Endothelial cell of umbilical vein (primary cell): Measurements from ENCODE around the gene TFPI2. TPM values are rescaled to one million over a fixed set of nuclear protein-coding genes. Genes with fewer than 3 reads are reported as not detected.
A peak's percentile ranks its signal among the peaks of the same experiment; 100 is the strongest.

Experiments used
- BruUV-seq: library from RNA; stranded (reverse); fragments of 400-500 nt; replicated peaks from 2 replicates; lab custom pipeline; 2021; lab: Mats Ljungman, UMichigan
- CTCF ChIA-PET: fragments of 300-600, 350-600 bp; sonication (Branson Sonifier 250); formaldehyde crosslinking; loops from one replicate; lab custom pipeline; 2021; ENCODE audit warnings: antibody characterized with exemption, inconsistent platforms; lab: Charles Lee
- POLR2A ChIA-PET: fragments of 300-600, 350-600 bp; sonication (Branson Sonifier 250); formaldehyde crosslinking; loops from one replicate; lab custom pipeline; 2021; ENCODE audit warnings: antibody characterized with exemption, inconsistent platforms; lab: Charles Lee
- DNase-seq: peaks from one replicate; pipeline ENCODE4 v3.0.0-alpha.2; 2011; ENCODE audit warnings: low read depth, low spot score
- FAIRE-seq: peaks from 2 replicates; lab custom pipeline; 2011; peaks lifted over from hg19 to GRCh38; lab: Jason Lieb, UNC
- H2AFZ ChIP-seq: 2 replicates; pipeline ENCODE4 v1.6.0; 2012; ENCODE audit warnings: low read depth, low read length, control low read depth, inconsistent platforms
- H3K27ac ChIP-seq: 2 replicates; pipeline ENCODE4 v1.5.1; 2011; ENCODE audit warnings: low read depth, mild to moderate bottlenecking, control low read depth, low read length, moderate library complexity; ENCODE audit not compliant: insufficient read depth
- H3K27me3 ChIP-seq, 2 experiments: 2 replicates each; pipeline versions ENCODE4 v1.6.0 to v1.6.1; 2011; ENCODE audit warnings: low read length in 2 of 2, mixed read lengths in 1 of 2; ENCODE audit not compliant: control insufficient read depth in 2 of 2, insufficient read depth in 2 of 2
- H3K36me3 ChIP-seq, 2 experiments: 2 replicates in 1 of 2; 3 replicates in 1 of 2; pipeline ENCODE4 v1.5.1; 2011; ENCODE audit warnings: low read length in 2 of 2, mild to moderate bottlenecking in 1 of 2, moderate library complexity in 1 of 2; ENCODE audit not compliant: control insufficient read depth in 2 of 2, insufficient read depth in 2 of 2; ENCODE audit errors: extremely low read depth in 1 of 2
- H3K4me1 ChIP-seq: 3 replicates; pipeline ENCODE4 v1.5.1; 2011; ENCODE audit warnings: mild to moderate bottlenecking, low read length; ENCODE audit not compliant: control insufficient read depth, insufficient read depth; ENCODE audit errors: extremely low read depth
- H3K4me2 ChIP-seq: 2 replicates; pipeline ENCODE4 v1.6.1; 2011; ENCODE audit warnings: low read length, control low read depth, mixed read lengths; ENCODE audit not compliant: insufficient read depth
- H3K4me3 ChIP-seq, 3 experiments: fragments of 200-600 bp in 1 of 3; sonication (generic), shearing (Covaris generic) in 1 of 3; replicated peaks in 1 of 3; 2 replicates each; pipeline ENCODE4 v1.5.1; 2011 to 2016; ENCODE audit warnings: control low read depth in 3 of 3, low read length in 3 of 3, mild to moderate bottlenecking in 2 of 3, inconsistent platforms in 1 of 3, low read depth in 1 of 3, moderate library complexity in 1 of 3; ENCODE audit not compliant: insufficient read depth in 1 of 3
- H3K79me2 ChIP-seq: 2 replicates; pipeline ENCODE4 v1.6.0; 2012; ENCODE audit warnings: low read length, inconsistent platforms; ENCODE audit not compliant: control insufficient read depth, insufficient read depth
- H3K9ac ChIP-seq: replicated peaks from 2 replicates; pipeline ENCODE3; 2011; ENCODE audit warnings: low read length, control low read depth; ENCODE audit not compliant: insufficient read depth; ENCODE audit errors: extremely low read depth
- H3K9me1 ChIP-seq: replicated peaks from 3 replicates; pipeline ENCODE4 v1.6.0; 2011; ENCODE audit warnings: mild to moderate bottlenecking, low read length; ENCODE audit not compliant: control insufficient read depth, insufficient read depth; ENCODE audit errors: extremely low read depth
- H3K9me3 ChIP-seq: replicated peaks from 2 replicates; pipeline ENCODE4 v1.5.1; 2012; ENCODE audit warnings: low read length, inconsistent platforms; ENCODE audit not compliant: control insufficient read depth, insufficient read depth
- H4K20me1 ChIP-seq: replicated peaks from 2 replicates; pipeline ENCODE3; 2011; ENCODE audit warnings: mild to moderate bottlenecking, low read length; ENCODE audit not compliant: control insufficient read depth, insufficient read depth; ENCODE audit errors: extremely low read depth
- CTCF ChIP-seq, 2 donors: IDR thresholded peaks; 1 replicate in 1 of 2; 2 replicates in 1 of 2; pipeline ENCODE4 v1.5.1; 2011; ENCODE audit warnings: low read length in 2 of 2, mild to moderate bottlenecking in 2 of 2, moderate library complexity in 2 of 2, control low read depth in 1 of 2, inconsistent platforms in 1 of 2, low read depth in 1 of 2; ENCODE audit not compliant: insufficient read depth in 1 of 2; ENCODE audit errors: extremely low read depth in 1 of 2
- EZH2 ChIP-seq: IDR thresholded peaks from 2 replicates; pipeline ENCODE4 v1.6.1; 2012; ENCODE audit warnings: borderline replicate concordance, low read depth, mild to moderate bottlenecking, moderate library complexity, low read length, inconsistent platforms; ENCODE audit not compliant: severe bottlenecking
- GATA2 ChIP-seq: IDR thresholded peaks from 2 replicates; pipeline ENCODE4 v1.7.0; 2011; ENCODE audit warnings: low read depth, mild to moderate bottlenecking, moderate library complexity, mixed read lengths, low read length; ENCODE audit not compliant: insufficient read length, insufficient read depth
- JUN ChIP-seq: IDR thresholded peaks from 2 replicates; pipeline ENCODE4 v1.6.1; 2011; ENCODE audit warnings: borderline replicate concordance, low read depth; ENCODE audit not compliant: insufficient read length, insufficient read depth
- MAX ChIP-seq: IDR thresholded peaks from 2 replicates; pipeline ENCODE4 v1.6.1; 2011; ENCODE audit not compliant: insufficient read depth, insufficient read length
- POLR2A ChIP-seq: IDR thresholded peaks from 2 replicates; pipeline ENCODE4 v1.6.1; 2012; ENCODE audit warnings: low read depth, mild to moderate bottlenecking, control low read depth, low read length
- POLR2AphosphoS5 ChIP-seq: IDR thresholded peaks from 2 replicates; pipeline ENCODE4 v1.6.1; 2012; ENCODE audit warnings: low read depth, mild to moderate bottlenecking, control low read depth, low read length, moderate library complexity; ENCODE audit not compliant: insufficient read depth
- dilution Hi-C: fragments of 300-500 bp; cut with MboI; formaldehyde crosslinking; loops from one replicate; pipeline ENCODE4 v1.15.0; 2019; ENCODE audit warnings: low sequenced_read_pairs; ENCODE audit not compliant: extremely low pct_ligation_motif_present
- intact Hi-C: fragments of 100-400 bp; cut with micrococcal nuclease; formaldehyde crosslinking; loops from one replicate; pipeline ENCODE4 v1.10.0; 2022
- polyA plus RNA-seq, 4 experiments: library from polyadenylated mRNA; depleted of rRNA in 3 of 4; stranded (reverse) in 3 of 4; unstranded in 1 of 4; fragments of >200 nt; gene quantifications; 2 replicates each; pipeline versions ENCODE4 v1.2.1 to v1.2.3, GENCODE V29; 2011 to 2012; ENCODE audit warnings: missing spikeins in 1 of 4
- total RNA-seq: library from RNA; stranded (reverse); gene quantifications from 2 replicates; pipeline ENCODE4 v1.2.3, GENCODE V29; 2021

Gene TFPI2
- total and polyA plus RNA-seq, 2 donors (not counting 3 experiments of a cell fraction or from before 2014, with no cell fraction given) = 49.9 to 65.9 TPM

- Histone ChIP-seq H3K4me2 (no peak overlapping the region), H4K20me1 (no peaks in the 10 kb centered on the region), H3K4me1 (peaks cover 18% of the 10 kb centered on the region), H3K9me3 (no peaks in the 10 kb centered on the region), H3K9me1 (no peaks in the 10 kb centered on the region), H3K27ac (no peak overlapping the region), H2AFZ (no peak overlapping the region), H3K79me2 (no peaks in the 10 kb centered on the region), H3K27me3 (peaks cover 7 to 14% of the 10 kb centered on the region in 2 experiments), H3K9ac (no peak overlapping the region), H3K4me3 (no peak overlapping the region), H3K36me3 (no peaks in the 10 kb centered on the region)
- FAIRE-seq (no peak), DNase-seq (peak; percentile 41)
- BruUV-seq = no TSS peak
- ChIA-PET CTCF (interaction anchor here (1.8 kb wide), 1 partner anchor 192 kb away, joined by 9 read pairs; no protein-coding TSS in a partner anchor), POLR2A (no interaction called here)
- dilution Hi-C loops (no loop called here), intact Hi-C loops (loop anchor here (5.0 kb wide), 1 partner anchor 502 kb away; no protein-coding TSS in a partner anchor)
- TF ChIP-seq CTCF (IDR thresholded peaks at IDR 0.05; ENCODE audit: extremely low read depth in 1 of 2, insufficient read depth in 1 of 2, low read depth in 1 of 2, low read length in 2 of 2) (no peak), EZH2 (no peak), MAX (no peak), POLR2A (no peak), POLR2AphosphoS5 (no peak), GATA2 (no peak), JUN (no peak)
Measured at GRCh38 chr7:93894966-93895640, 4.5 kb upstream of the TFPI2 start.
